SK-N-MC (cell line): ENCODE results near the gene SPATC1L.

Source experiments
- EZH2 ChIP-seq: fragments of 200-600 bp; sonication (generic); IDR thresholded peaks from one replicate; pipeline ENCODE4 v1.6.1; 2017; ENCODE audit warnings: antibody characterized with exemption
- POLR2AphosphoS5 ChIP-seq: IDR thresholded peaks from 2 replicates; pipeline ENCODE4 v1.6.1; 2012; ENCODE audit warnings: mild to moderate bottlenecking, low read depth, low read length, borderline replicate concordance

DNA sequence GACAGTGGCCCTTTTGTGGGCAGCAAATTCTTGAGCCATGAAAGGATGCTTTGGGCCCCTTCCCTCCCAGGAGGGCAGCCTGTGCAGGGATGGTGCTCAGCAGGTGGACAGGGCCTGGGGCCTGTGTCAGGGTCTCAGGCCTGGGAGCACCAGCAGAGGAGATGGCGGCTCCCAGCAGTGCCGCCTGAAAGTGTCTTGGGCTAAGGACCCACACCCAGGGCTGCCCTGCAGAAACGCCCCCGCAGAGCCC, 52.7 kb downstream of the SPATC1L start:
- TF ChIP-seq EZH2 = no peak
- TF ChIP-seq POLR2AphosphoS5 = no peak
